Transverse colon (tissue), 4 donors: Measurements from ENCODE around the gene EHMT1. TPM values are rescaled to one million over a fixed set of nuclear protein-coding genes. Genes with fewer than 3 reads are reported as not detected.

Experiments
- DNase-seq: peaks from one replicate; pipeline ENCODE4 v3.0.0-alpha.2; 2019
- H3K27ac ChIP-seq, 4 donors: fragments of 200-600 bp; sonication (generic); 2 replicates each; pipeline ENCODE4 v1.5.1; 2016 to 2018; ENCODE audit warnings: inconsistent platforms in 4 of 4
- H3K27me3 ChIP-seq: fragments of 200-600 bp; sonication (generic); 2 replicates; pipeline ENCODE4 v1.5.1; 2017; ENCODE audit warnings: inconsistent platforms
- H3K36me3 ChIP-seq, 4 donors: fragments of 200-600 bp; sonication (generic); 2 replicates each; pipeline ENCODE4 v1.5.1; 2017 to 2019; ENCODE audit warnings: inconsistent platforms in 4 of 4
- H3K4me1 ChIP-seq, 4 donors: fragments of 200-600 bp; sonication (generic); 2 replicates each; pipeline ENCODE4 v1.5.1; 2017 to 2020; ENCODE audit warnings: inconsistent platforms in 4 of 4
- H3K4me3 ChIP-seq, 4 donors: fragments of 200-600 bp; sonication (generic); 1 replicate in 1 of 4; 2 replicates in 3 of 4; pipeline versions ENCODE4 v1.5.1 to v1.6.1; 2017 to 2019; ENCODE audit warnings: inconsistent platforms in 4 of 4
- H3K9me3 ChIP-seq, 2 donors: fragments of 200-600 bp; sonication (generic); 2 replicates each; pipeline ENCODE4 v1.5.1; 2017 to 2019; ENCODE audit warnings: inconsistent platforms in 2 of 2
- EP300 ChIP-seq: sonication (generic); formaldehyde crosslinking; IDR thresholded peaks from one replicate; pipeline ENCODE4 v1.6.1; 2017; ENCODE audit warnings: antibody characterized with exemption, low read depth
- POLR2A ChIP-seq: fragments of 450-650 bp; IDR thresholded peaks from one replicate; pipeline ENCODE4 v1.6.1; 2016; ENCODE audit warnings: antibody characterized with exemption, mild to moderate bottlenecking, moderate library complexity
- POLR2AphosphoS5 ChIP-seq, 3 donors: sonication (generic); formaldehyde crosslinking; IDR thresholded peaks; one replicate each; pipeline ENCODE4 v1.6.1; 2016; ENCODE audit warnings: antibody characterized with exemption in 3 of 3
- WGBS, 2 donors: methylation state at CpG; one replicate each; pipeline ENCODE4 v1.1.5; 2018; ENCODE audit warnings: low coverage in 1 of 2; 5-methylcytosine and 5-hydroxymethylcytosine counted together
- in situ Hi-C, 4 donors: fragments of 200-750 bp; cut with MboI; loops; one replicate each; pipeline versions ENCODE4 v1.15.0 to v1.15.1; 2017; ENCODE audit warnings: low sequenced_read_pairs in 3 of 4, low pct_ligation_motif_present in 1 of 4, low pct_unique_long_range_greater_than_20kb in 1 of 4
- intact Hi-C: fragments of 100-400 bp; cut with DNase I; formaldehyde crosslinking; loops from one replicate; pipeline ENCODE4 v1.15.1; 2023; ENCODE audit warnings: low total_unique reads
- total RNA-seq, 4 donors: library from RNA; depleted of rRNA; stranded (reverse); fragments of >200 nt; gene quantifications; one replicate each; pipeline ENCODE4 v1.1.0, GENCODE V29; 2016
- TF ChIP-seq, protein P1 (sequence below), 5 experiments: fragments of 200-600 bp in 3 of 5; fragments of 450-650 bp in 2 of 5; sonication (generic) in 3 of 5; IDR thresholded peaks; 1 replicate in 2 of 5; 2 replicates in 3 of 5; pipeline ENCODE4 v1.5.1; 2016 to 2017; ENCODE audit warnings: antibody characterized with exemption in 5 of 5, inconsistent platforms in 3 of 5, mild to moderate bottlenecking in 2 of 5, moderate library complexity in 1 of 5

Gene EHMT1
- total RNA-seq, 4 donors from 2014 or later = 93.8 to 184 (median 139) TPM

DNA sequence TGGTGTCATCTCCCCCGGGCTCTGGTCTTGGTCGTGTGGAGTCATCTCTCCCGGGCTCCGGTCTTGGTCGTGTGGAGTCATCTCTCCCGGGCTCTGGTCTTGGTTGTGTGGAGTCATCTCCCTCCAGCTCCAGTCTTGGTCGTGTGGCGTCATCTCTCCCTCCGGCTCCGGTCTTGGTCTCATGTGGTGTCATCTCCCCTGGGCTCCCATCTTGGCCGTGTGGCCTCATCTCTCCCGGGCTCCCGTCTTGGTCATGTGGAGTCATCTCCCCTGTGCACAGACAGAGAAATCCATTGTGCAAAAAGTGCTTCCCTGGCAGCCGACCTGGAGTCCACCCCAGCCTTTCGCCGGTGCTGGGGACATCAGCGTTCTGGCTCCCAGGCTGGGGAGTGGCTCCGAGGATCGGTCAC lies 167.7 kb downstream of the EHMT1 start:
- Histone ChIP-seq H3K9me3 (no peaks in the 10 kb centered on the region), H3K4me1 (peaks cover 0 to 23% (median 19%) of the 10 kb centered on the region in 4 donors), H3K27ac (no peak overlapping the region), H3K36me3 (peaks cover 0 to 44% (median 13%) of the 10 kb centered on the region in 4 donors), H3K4me3 (no peak overlapping the region), H3K27me3 (no peaks in the 10 kb centered on the region)
- intact Hi-C loops (no loop called here), in situ Hi-C loops (no loop called here)
- no peak for TF ChIP-seq POLR2AphosphoS5 (IDR thresholded peaks at IDR 0.05)
- TF ChIP-seq EP300 = no peak
- TF ChIP-seq, protein P1, sequence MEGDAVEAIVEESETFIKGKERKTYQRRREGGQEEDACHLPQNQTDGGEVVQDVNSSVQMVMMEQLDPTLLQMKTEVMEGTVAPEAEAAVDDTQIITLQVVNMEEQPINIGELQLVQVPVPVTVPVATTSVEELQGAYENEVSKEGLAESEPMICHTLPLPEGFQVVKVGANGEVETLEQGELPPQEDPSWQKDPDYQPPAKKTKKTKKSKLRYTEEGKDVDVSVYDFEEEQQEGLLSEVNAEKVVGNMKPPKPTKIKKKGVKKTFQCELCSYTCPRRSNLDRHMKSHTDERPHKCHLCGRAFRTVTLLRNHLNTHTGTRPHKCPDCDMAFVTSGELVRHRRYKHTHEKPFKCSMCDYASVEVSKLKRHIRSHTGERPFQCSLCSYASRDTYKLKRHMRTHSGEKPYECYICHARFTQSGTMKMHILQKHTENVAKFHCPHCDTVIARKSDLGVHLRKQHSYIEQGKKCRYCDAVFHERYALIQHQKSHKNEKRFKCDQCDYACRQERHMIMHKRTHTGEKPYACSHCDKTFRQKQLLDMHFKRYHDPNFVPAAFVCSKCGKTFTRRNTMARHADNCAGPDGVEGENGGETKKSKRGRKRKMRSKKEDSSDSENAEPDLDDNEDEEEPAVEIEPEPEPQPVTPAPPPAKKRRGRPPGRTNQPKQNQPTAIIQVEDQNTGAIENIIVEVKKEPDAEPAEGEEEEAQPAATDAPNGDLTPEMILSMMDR (IDR thresholded peaks at IDR 0.05) = no peak
- no peak for TF ChIP-seq POLR2A
- WGBS, 2 donors = 94% methylated on average over 19 of the region's 19 CpGs; no CpG with 5 or more reads in 1 of the 2 donors
- no peak for DNase-seq

DNA sequence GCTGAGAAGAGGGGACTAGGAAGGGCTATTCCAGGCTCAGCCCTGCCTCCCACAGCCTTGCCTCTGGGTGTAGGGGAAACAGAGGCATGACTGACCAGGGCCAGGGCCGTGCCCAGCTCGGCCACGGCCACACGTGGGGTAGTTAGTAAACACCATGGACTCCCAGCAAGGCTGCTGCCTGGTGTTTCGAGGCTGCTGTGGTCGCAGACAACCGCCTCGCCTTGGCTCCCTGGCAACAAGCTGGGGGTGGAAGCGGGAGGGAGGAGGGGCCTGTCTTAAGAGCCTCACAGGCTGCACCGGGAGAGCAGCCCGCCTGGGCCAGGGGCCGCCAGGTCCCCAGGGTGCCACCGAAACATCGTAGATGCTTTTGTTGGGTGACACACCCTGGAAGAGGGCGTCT lies 168.6 kb downstream of the EHMT1 start:
- in situ Hi-C loops (no loop called here), intact Hi-C loops (no loop called here)
- WGBS, 2 donors = 88% methylated on average over 14 of the region's 15 CpGs; no CpG with 5 or more reads in 1 of the 2 donors
- TF ChIP-seq POLR2A = no peak
- no peak for DNase-seq
- peak overlapping the region in 3 of 4 donors; percentile 82 to 90 (median 89) for H3K27ac ChIP-seq
- H3K4me3 ChIP-seq = no peak overlapping the region
- H3K4me1 ChIP-seq = peaks cover 0 to 23% (median 19%) of the 10 kb centered on the region in 4 donors
- H3K27me3 ChIP-seq = no peaks in the 10 kb centered on the region
- H3K36me3 ChIP-seq = peaks cover 0 to 39% (median 16%) of the 10 kb centered on the region in 4 donors
- H3K9me3 ChIP-seq = no peaks in the 10 kb centered on the region

DNA sequence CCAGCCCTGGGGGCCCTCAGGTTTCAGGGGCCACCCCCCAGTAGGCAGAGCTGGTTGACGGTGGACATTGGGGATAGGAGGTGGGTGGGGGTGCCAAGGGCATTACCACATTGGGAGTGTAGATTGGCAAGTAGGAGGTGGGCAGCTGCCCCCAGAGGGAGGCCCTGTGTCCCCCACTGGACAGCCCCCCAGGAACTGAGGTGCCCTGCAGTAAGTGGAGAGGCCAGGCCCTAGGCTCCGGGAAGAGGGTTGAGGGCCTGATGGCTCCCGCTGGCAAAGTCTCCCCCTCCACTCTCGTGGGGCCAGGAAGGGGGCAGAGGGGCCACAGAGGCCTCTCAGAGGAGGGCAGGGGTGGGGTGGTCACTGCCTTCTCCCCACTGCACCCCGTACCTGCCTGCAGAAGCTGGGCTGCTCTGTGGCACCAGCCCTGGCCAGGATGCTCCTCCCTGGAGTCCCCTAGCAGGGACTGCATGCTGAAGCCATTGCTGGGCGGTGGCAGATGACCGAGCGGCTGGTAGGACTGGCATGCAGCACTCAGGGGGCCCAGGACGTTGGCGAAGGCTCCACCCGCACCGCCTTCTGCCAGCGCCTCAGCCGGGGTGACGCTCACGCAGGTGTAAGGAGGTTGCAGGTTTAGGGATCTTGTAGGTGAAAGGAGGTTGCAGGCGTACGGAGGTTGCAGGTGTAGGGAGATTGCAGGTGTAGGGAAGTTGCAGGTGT lies 169.1 kb downstream of the EHMT1 start:
- Histone ChIP-seq H3K4me3 (peak overlapping the region in 3 of 4 donors; percentile 11 to 35 (median 12)), H3K36me3 (peaks cover 0 to 37% (median 17%) of the 10 kb centered on the region in 4 donors), H3K4me1 (peaks cover 0 to 23% (median 19%) of the 10 kb centered on the region in 4 donors), H3K9me3 (no peaks in the 10 kb centered on the region), H3K27me3 (no peaks in the 10 kb centered on the region), H3K27ac (peak overlapping the region; percentile 80 to 90 (median 86))
- in situ Hi-C loops (no loop called here), intact Hi-C loops (no loop called here)
- DNase-seq = no peak
- WGBS, 2 donors = 80 to 82% methylated on average over 2 to 18 of the region's 18 CpGs
- TF ChIP-seq POLR2A (no peak), EP300 (no peak), POLR2AphosphoS5 (IDR thresholded peaks at IDR 0.05) (no peak)
- TF ChIP-seq, protein P1 (IDR thresholded peaks at IDR 0.05) = no peak

DNA sequence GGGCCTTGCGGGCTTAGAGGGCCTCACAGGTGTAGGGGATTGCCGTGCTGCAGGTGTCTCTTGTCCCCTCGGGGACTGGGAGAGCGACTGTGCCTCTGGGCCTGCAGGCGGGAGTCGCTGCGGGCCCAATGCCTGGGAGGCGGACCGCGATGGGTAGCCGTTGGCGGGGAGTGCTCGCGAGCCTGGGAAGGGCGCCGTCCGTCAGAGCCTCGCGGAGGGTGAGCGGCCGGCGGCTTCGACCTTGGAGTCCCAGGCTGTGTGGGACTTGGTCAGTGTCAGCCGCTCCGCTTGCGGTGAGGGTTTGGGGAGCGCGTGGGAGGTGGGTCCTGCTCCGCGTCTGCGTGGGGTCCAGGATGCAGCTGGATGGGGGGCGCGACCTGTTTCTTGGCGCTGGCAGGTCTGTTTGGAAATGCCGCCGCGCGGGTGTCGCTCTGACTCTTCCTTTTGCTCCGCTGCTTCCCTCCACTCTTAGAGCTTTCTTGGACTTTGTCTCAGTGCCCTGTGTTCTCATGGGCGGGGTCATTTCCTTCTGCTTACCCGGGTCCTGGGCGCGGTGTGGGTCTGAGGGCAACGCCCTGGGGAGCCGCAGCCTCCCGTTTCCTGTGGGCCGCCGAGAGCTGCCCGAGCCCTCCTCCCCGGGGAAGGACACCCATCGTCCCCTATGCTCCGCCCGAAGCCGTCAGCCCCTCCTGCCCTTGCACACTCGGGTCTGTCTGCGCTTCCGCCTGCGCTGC lies 169.9 kb downstream of the EHMT1 start:
- DNase-seq = peak; percentile 91
- H3K4me3 ChIP-seq = peak overlapping the region in 3 of 4 donors; percentile 11 to 35 (median 12)
- peak overlapping the region; percentile 80 to 90 (median 86) for H3K27ac ChIP-seq
- no peaks in the 10 kb centered on the region for H3K9me3 ChIP-seq
- peaks cover 0 to 37% (median 14%) of the 10 kb centered on the region in 4 donors for H3K36me3 ChIP-seq
- intact Hi-C loops (no loop called here), in situ Hi-C loops (no loop called here)
- H3K27me3 ChIP-seq = no peaks in the 10 kb centered on the region
- 62% methylated on average over 58 of the region's 59 CpGs; no CpG with 5 or more reads in 1 of the 2 donors for WGBS, 2 donors
- H3K4me1 ChIP-seq = peaks cover 0 to 23% (median 19%) of the 10 kb centered on the region in 4 donors
- no peak for TF ChIP-seq EP300
- peak; percentile 36 to 76 (median 74) for TF ChIP-seq POLR2AphosphoS5 (IDR thresholded peaks at IDR 0.05)
- peak; percentile 82 for TF ChIP-seq POLR2A
- TF ChIP-seq, protein P1 (IDR thresholded peaks at IDR 0.05) = no peak
